ENCODE measurements around the gene IL36G.

IL36G gene

GRCh38 chr2:113018509-113018908, 40.7 kb downstream of the IL36G start:
- ATAC-seq (no peak), DNase-seq (no peak)

GRCh38 chr2:113021312-113021711, 43.5 kb downstream of the IL36G start:
- no peak for ATAC-seq
- no peak for DNase-seq

- no peak for DNase-seq
- ATAC-seq, result no peak
Measured at GRCh38 chr2:113024764-113025163, 47.0 kb downstream of the IL36G start.

- no peak for ATAC-seq
- no peak for DNase-seq
Measured at GRCh38 chr2:113025737-113026136, 47.9 kb downstream of the IL36G start.

DNA sequence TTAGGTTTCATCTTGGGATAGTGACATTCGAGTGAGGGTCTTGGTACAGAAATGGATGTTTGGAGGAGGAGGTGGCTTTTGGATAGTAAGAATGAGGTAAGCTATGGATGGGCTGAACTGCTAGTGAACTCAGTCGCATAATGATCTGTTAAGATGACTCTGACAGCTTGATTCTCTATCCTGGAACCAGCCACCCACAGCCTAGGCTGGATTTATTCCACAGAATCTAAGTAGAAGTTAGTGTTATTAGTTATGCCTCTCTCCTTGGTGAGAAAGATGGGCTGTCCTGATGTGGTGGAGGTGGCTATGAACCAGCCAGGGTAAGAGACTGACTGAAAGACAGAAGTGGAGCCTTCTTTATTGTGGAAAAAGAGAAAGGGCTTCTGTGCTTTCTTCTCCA, 49.9 kb downstream of the IL36G start:
- ATAC-seq, result no peak
- no peak for DNase-seq

- ATAC-seq (no peak), DNase-seq (no peak)
Measured at GRCh38 chr2:113028112-113028511, 50.3 kb downstream of the IL36G start.

DNA sequence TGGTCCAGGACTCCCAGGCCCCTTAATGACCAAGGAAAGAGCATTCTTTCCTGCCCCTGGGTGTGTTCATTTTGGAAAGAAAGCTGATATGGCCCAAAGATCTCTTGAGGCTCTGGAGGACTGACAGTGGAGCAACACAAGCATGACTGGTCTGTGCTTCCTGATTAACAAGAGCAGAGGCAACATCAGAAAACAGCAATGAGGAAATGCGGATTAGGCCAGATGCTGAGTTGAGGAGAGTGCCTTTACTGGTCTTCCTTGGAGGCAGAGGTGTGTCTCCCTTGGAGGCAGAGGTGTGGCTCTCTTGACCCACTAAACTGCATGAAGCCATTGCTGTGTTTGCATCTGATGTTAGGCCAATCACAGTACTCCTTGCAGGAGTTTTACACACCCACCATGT, 54.9 kb downstream of the IL36G start:
- ATAC-seq (no peak), DNase-seq (no peak)

- ATAC-seq (no peak), DNase-seq (no peak)
Measured at GRCh38 chr2:113034016-113034415, 56.2 kb downstream of the IL36G start.
